ENCODE results near the gene ENPP1.

The ENPP1 gene

DNA sequence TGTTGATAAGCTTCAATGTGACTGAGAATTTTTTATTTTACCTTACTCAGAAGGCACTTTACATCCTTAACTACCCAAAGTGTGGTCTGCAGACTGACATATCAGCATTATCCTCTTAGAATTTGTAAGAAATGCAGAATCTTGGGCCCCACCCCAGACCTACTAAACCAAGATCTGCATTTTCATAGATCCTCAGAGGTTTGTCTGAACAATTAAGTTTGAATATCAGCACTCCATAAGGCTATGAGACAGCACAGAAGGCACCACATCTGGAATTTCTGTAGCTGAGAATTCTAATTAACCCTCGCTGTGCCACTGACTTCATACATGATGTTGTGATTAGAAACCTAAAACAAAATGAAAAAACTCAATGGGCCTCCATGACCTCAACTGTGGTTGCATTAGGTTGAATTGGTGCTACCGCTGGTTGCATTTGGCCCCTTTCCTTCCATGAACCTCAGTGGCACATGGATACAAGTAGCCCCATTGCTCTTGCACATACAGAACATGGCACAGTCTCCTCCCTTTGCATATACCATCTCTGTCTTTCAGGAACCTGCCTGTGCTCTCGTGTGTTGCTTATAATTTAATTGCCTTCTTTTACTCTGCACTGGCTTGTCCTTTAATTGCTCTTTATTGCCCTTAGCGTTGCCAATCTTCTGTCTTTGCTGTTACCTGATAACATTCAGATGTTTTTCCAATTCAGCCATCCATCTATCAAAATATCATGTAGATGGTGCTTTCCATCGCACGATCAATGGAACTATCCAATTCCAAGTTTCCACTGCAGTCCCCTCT lies 13.4 kb downstream of the ENPP1 start:
- Mint-ChIP-seq H3K36me3 (ENCODE audit: low read depth) (no peaks in the 10 kb centered on the region), H3K4me3 (no peak overlapping the region), H3K27me3 (ENCODE audit: low read depth) (no peaks in the 10 kb centered on the region), H3K9me3 (no peaks in the 10 kb centered on the region), H3K27ac (peak overlapping the region in 2 of 3 experiments; percentile 47 to 64), H3K4me1 (peaks cover 53% of the 10 kb centered on the region)
- TF ChIP-seq CTCF (IDR thresholded peaks at IDR 0.05; ENCODE audit: unreplicated experiment in 3 of 3): no peak

- no peak overlapping the region for H3K27ac Mint-ChIP-seq
Observed at GRCh38 chr6:131822119-131822518, 14.3 kb downstream of the ENPP1 start.

GRCh38 chr6:131823276-131823902 lies 15.6 kb downstream of the ENPP1 start:
- H3K9me3 Mint-ChIP-seq: no peaks in the 10 kb centered on the region
- no peak overlapping the region for H3K4me3 Mint-ChIP-seq
- H3K4me1 Mint-ChIP-seq: peaks cover 48% of the 10 kb centered on the region
- H3K27me3 Mint-ChIP-seq (ENCODE audit: low read depth): no peaks in the 10 kb centered on the region
- peak overlapping the region in 2 of 3 experiments; percentile 14 to 22 for H3K27ac Mint-ChIP-seq
- no peaks in the 10 kb centered on the region for H3K36me3 Mint-ChIP-seq (ENCODE audit: low read depth)
- no peak for TF ChIP-seq CTCF (IDR thresholded peaks at IDR 0.05; ENCODE audit: unreplicated experiment in 3 of 3)

More at GRCh38 chr6:131822119-131822518, 14.3 kb downstream of the ENPP1 start:
- no peaks in the 10 kb centered on the region for H3K27me3 Mint-ChIP-seq (ENCODE audit: low read depth)
- TF ChIP-seq CTCF (IDR thresholded peaks at IDR 0.05; ENCODE audit: unreplicated experiment in 3 of 3): no peak
- H3K4me3 Mint-ChIP-seq: no peak overlapping the region
- no peaks in the 10 kb centered on the region for H3K36me3 Mint-ChIP-seq (ENCODE audit: low read depth)
- peaks cover 51% of the 10 kb centered on the region for H3K4me1 Mint-ChIP-seq
- no peaks in the 10 kb centered on the region for H3K9me3 Mint-ChIP-seq

- no peaks in the 10 kb centered on the region for H3K36me3 Mint-ChIP-seq (ENCODE audit: low read depth)
- H3K4me3 Mint-ChIP-seq: no peak overlapping the region
- peak overlapping the region in 2 of 3 experiments; percentile 9 to 39 for H3K27ac Mint-ChIP-seq
- H3K27me3 Mint-ChIP-seq (ENCODE audit: low read depth): no peaks in the 10 kb centered on the region
- no peaks in the 10 kb centered on the region for H3K9me3 Mint-ChIP-seq
- H3K4me1 Mint-ChIP-seq: peaks cover 39% of the 10 kb centered on the region
- no peak for TF ChIP-seq CTCF (IDR thresholded peaks at IDR 0.05; ENCODE audit: unreplicated experiment in 3 of 3)
Observed at GRCh38 chr6:131825946-131826345, 18.1 kb downstream of the ENPP1 start.

DNA sequence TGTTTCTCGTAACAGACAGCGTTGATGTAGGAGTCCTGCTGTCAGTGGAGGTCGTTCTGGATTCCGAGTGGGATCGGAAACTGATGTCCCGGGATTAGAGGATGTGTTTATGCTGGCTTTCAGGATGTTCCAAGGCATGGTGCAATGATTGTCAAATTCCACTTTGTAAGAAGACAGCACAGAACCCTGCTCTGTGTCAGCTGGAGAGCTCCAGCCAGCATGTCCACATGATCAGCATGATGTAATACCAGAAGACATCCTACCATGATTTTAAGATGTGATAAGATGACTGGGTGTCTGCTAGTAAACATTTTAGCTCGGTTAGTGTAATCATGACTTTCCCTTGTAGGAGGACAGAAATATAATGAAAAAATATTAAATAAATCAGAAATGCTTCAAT lies 20.3 kb downstream of the ENPP1 start:
- Mint-ChIP-seq H3K27ac (peak overlapping the region in 1 of 3 experiments; percentile 38), H3K36me3 (ENCODE audit: low read depth) (no peaks in the 10 kb centered on the region), H3K9me3 (no peaks in the 10 kb centered on the region), H3K4me1 (peaks cover 27% of the 10 kb centered on the region), H3K4me3 (no peak overlapping the region), H3K27me3 (ENCODE audit: low read depth) (no peaks in the 10 kb centered on the region)
- TF ChIP-seq CTCF (IDR thresholded peaks at IDR 0.05; ENCODE audit: unreplicated experiment in 3 of 3): no peak
